ENCODE data around the gene CISH. TPM values are rescaled to one million over a fixed set of nuclear protein-coding genes. Genes with fewer than 3 reads are reported as not detected.

CISH gene
- total RNA-seq, 2 donors from 2014 or later: 5.1 to 7.6 TPM

DNA sequence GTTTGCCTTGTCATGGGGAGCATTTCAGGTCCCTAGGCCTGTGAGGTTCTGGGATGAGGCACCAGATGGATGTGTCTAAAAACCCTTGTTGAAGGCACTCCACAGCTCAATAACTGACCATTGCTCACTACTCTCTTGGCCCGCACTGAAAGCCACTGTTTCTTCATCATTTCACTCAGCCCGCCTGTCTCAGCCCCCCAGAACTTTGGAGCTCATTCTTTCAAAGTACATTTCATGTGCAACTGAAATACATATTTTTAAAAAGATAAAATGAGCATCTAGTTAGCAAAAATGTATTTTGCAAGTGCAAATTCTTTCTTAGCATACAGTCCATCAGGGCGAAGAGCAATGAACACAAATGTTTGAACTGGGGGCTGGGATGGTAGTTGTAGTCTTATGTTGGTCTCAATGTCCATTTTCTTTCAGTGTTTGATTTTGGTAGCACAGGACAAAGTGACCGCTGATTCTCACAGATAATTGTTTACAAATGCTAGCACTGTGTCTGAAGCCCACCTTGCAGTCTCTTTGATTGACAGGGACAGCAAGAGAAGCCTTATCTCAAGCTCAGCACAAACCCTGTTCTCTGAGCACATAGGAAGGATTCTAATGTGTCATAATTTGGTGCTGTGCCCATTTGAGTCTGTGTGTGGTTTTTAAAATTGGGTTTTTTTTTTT is 22.7 kb downstream of the CISH start:
- no peak overlapping the region for H3K4me3 ChIP-seq
- intact Hi-C loops (cut with DNase I): no loop called here
- no peak for DNase-seq (ENCODE audit: low spot score)
- H3K27me3 ChIP-seq (replicated peaks; ENCODE audit: insufficient read depth): no peaks in the 10 kb centered on the region
- H3K9me3 ChIP-seq: no peaks in the 10 kb centered on the region
- 71% methylated on average over 4 of the region's 4 CpGs for WGBS
- H3K27ac ChIP-seq: no peak overlapping the region
- TF ChIP-seq CTCF (IDR thresholded peaks at IDR 0.05) (no peak), POLR2AphosphoS5 (IDR thresholded peaks at IDR 0.05) (no peak), POLR2A (IDR thresholded peaks at IDR 0.05) (no peak)
- H3K4me1 ChIP-seq (replicated peaks): peaks cover 2% of the 10 kb centered on the region
- H3K36me3 ChIP-seq: no peaks in the 10 kb centered on the region

DNA sequence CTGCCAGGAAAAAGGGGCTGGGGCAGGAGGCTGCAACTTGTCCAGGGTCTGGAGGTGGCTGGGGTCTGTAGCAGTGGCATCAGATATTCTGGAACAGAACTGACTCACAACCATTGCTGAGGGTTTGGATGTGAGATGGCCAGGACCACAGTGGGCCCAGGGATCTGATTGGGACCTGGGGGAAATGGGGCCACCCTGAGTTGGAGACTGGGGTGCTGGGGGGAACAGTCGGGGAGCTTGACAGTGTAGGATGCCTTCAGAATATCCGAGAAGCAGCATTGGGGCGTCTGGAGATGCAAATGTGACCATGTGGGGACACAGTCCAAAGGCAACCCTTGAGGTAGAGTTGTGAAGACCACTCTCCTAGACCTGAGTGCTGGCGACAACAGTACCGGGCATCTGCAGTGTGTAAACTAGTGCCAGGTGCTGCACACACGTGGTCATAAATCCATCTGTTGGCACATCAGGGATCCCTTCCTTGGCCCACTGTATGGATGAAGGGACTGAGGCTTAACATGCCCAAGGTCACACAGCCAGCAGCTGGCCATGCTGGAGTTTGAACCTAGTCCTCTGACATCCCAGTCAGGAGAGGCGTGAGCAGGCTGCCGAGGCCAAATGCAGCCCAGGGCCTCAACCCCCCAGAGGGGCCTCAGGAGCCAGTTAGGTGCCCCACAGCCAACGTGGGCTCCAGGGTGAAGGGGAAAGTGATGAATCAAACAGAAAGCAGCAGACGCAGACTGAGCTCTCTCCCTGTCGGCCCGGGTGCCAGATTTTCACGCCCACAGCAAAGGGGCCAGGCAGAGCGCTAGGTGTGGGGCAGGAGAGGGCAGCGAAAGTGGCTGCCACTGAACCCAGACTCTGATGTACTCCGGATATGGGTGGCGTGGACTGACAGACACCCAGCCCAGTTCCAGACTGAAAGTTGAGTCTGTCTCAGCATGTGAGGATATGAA is 23.5 kb downstream of the CISH start:
- TF ChIP-seq CTCF (IDR thresholded peaks at IDR 0.05) (no peak), POLR2AphosphoS5 (IDR thresholded peaks at IDR 0.05) (no peak), POLR2A (IDR thresholded peaks at IDR 0.05) (no peak)
- WGBS: 54% methylated on average over 17 of the region's 17 CpGs
- Histone ChIP-seq H3K27me3 (replicated peaks; ENCODE audit: insufficient read depth) (no peaks in the 10 kb centered on the region), H3K27ac (no peak overlapping the region), H3K4me3 (no peak overlapping the region), H3K36me3 (no peaks in the 10 kb centered on the region), H3K9me3 (no peaks in the 10 kb centered on the region), H3K4me1 (replicated peaks) (no peaks in the 10 kb centered on the region)
- intact Hi-C loops (cut with DNase I): no loop called here
- no peak for DNase-seq (ENCODE audit: low spot score)

- Histone ChIP-seq H3K27ac (no peak overlapping the region), H3K27me3 (replicated peaks; ENCODE audit: insufficient read depth) (no peaks in the 10 kb centered on the region), H3K9me3 (no peaks in the 10 kb centered on the region), H3K4me3 (no peak overlapping the region), H3K4me1 (replicated peaks) (no peaks in the 10 kb centered on the region), H3K36me3 (no peaks in the 10 kb centered on the region)
- TF ChIP-seq POLR2A (IDR thresholded peaks at IDR 0.05) (no peak), CTCF (IDR thresholded peaks at IDR 0.05) (no peak), POLR2AphosphoS5 (IDR thresholded peaks at IDR 0.05) (no peak)
- DNase-seq (ENCODE audit: low spot score): no peak
- intact Hi-C loops (cut with DNase I): no loop called here
- 84% methylated on average over 6 of the region's 6 CpGs for WGBS
Measured at GRCh38 chr3:50587373-50587772, 24.2 kb downstream of the CISH start.

- Histone ChIP-seq H3K4me1 (replicated peaks) (no peaks in the 10 kb centered on the region), H3K27ac (no peak overlapping the region), H3K9me3 (no peaks in the 10 kb centered on the region), H3K36me3 (no peaks in the 10 kb centered on the region), H3K4me3 (no peak overlapping the region), H3K27me3 (replicated peaks; ENCODE audit: insufficient read depth) (no peaks in the 10 kb centered on the region)
- intact Hi-C loops (cut with DNase I): no loop called here
- 82% methylated on average over 3 of the region's 3 CpGs for WGBS
- DNase-seq (ENCODE audit: low spot score): no peak
- TF ChIP-seq POLR2AphosphoS5 (IDR thresholded peaks at IDR 0.05) (no peak), CTCF (IDR thresholded peaks at IDR 0.05) (no peak), POLR2A (IDR thresholded peaks at IDR 0.05) (no peak)
Measured at GRCh38 chr3:50586763-50587070, 24.9 kb downstream of the CISH start.
